Adipocyte (in vitro differentiated cells): ENCODE measurements around the gene TRPC1.
"Not testable (repeated sequence)": the region's sequence is repeated elsewhere in the genome, so short reads cannot be mapped to it uniquely, and the experiment has no call there.

Experiments used
- DNase-seq: peaks from one replicate; pipeline ENCODE4 v3.0.0-alpha.2; 2015; ENCODE audit warnings: low read depth
- H3K27me3 ChIP-seq: replicated peaks from 2 replicates; pipeline ENCODE4 v1.7.0; 2013; ENCODE audit warnings: mild to moderate bottlenecking, low read length, moderate library complexity; ENCODE audit not compliant: control insufficient read depth, insufficient read depth
- H3K36me3 ChIP-seq: 2 replicates; pipeline ENCODE4 v1.7.0; 2013; ENCODE audit warnings: low read length, mild to moderate bottlenecking, moderate library complexity; ENCODE audit not compliant: control insufficient read depth, insufficient read depth, severe bottlenecking
- H3K4me1 ChIP-seq: 2 replicates; pipeline ENCODE4 v1.7.0; 2013; ENCODE audit warnings: mild to moderate bottlenecking, low read length, moderate library complexity; ENCODE audit not compliant: control insufficient read depth, insufficient read depth
- H3K4me3 ChIP-seq: 2 replicates; pipeline ENCODE4 v1.7.0; 2013; ENCODE audit warnings: mild to moderate bottlenecking, low read length, moderate library complexity
- H3K9ac ChIP-seq: 2 replicates; pipeline ENCODE4 v1.7.0; 2013; ENCODE audit warnings: mild to moderate bottlenecking, low read length, moderate library complexity
- H3K9me3 ChIP-seq: 2 replicates; pipeline ENCODE4 v1.7.0; 2013; ENCODE audit warnings: mild to moderate bottlenecking, low read length, moderate library complexity; ENCODE audit not compliant: control insufficient read depth

Gene TRPC1

GRCh38 chr3:142716102-142716501, 7.7 kb upstream of the TRPC1 start:
- no peaks in the 10 kb centered on the region for H3K27me3 ChIP-seq
- no peak for DNase-seq

DNA sequence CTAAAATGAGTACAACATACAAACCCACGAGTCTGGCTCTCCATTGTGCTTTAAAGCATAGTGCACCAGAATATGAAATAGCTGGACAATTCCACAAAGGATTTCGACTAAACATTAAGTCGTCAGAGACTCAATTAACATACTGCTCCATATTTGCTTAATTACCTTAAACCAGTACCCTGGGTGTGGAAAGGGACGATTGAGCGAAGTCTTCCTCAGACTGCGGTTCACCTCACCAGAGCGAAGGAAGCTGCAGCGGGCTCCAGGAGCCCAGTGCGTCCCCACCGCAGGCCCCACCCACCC, 218 bp upstream of the TRPC1 start:
- H3K9ac ChIP-seq, result peak overlapping the region; percentile 72
- H3K9me3 ChIP-seq, result no peaks in the 10 kb centered on the region
- H3K27me3 ChIP-seq, result no peaks in the 10 kb centered on the region
- peak overlapping the region; percentile 86 for H3K4me3 ChIP-seq
- no peaks in the 10 kb centered on the region for H3K36me3 ChIP-seq
- no peak for DNase-seq
- H3K4me1 ChIP-seq, result peaks cover 7% of the 10 kb centered on the region

More at GRCh38 chr3:142716102-142716501, 7.7 kb upstream of the TRPC1 start:
- no peaks in the 10 kb centered on the region for H3K36me3 ChIP-seq
- no peaks in the 10 kb centered on the region for H3K4me1 ChIP-seq
- H3K9me3 ChIP-seq, result no peaks in the 10 kb centered on the region
- H3K9ac ChIP-seq, result no peak overlapping the region
- H3K4me3 ChIP-seq, result no peak overlapping the region

GRCh38 chr3:142724682-142725356, 985 bp downstream of the TRPC1 start:
- Histone ChIP-seq H3K4me1 (peaks cover 7% of the 10 kb centered on the region), H3K9ac (peak overlapping the region; percentile 89), H3K9me3 (no peaks in the 10 kb centered on the region), H3K36me3 (no peaks in the 10 kb centered on the region), H3K4me3 (peak overlapping the region; percentile 86), H3K27me3 (no peaks in the 10 kb centered on the region)
- peak; percentile 69 for DNase-seq

- Histone ChIP-seq H3K9me3 (no peaks in the 10 kb centered on the region), H3K9ac (peak overlapping the region; percentile 89), H3K36me3 (no peaks in the 10 kb centered on the region), H3K4me1 (peaks cover 7% of the 10 kb centered on the region), H3K27me3 (no peaks in the 10 kb centered on the region), H3K4me3 (peak overlapping the region; percentile 86)
- DNase-seq, result peak; percentile 7
Observed at GRCh38 chr3:142725357-142725739, 1.5 kb downstream of the TRPC1 start.

DNA sequence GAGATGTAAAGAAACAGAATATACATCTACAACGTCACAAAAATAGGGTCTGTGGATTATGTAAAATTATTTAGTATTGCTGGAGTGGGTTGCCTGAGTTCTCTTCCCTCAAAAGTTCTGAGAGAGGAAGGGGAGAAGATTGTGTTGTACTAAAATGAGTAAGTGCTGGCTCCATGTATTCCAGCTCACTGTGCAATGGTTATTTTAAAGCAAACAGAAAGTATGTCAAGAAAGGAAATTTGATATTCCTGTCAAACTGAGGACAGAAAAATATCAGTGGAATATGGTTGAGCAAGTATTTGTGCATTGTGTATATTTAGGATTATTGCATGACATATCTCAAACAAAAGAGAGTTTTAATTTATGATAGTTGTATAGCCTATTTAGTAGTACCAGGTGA, 2.2 kb downstream of the TRPC1 start:
- no peaks in the 10 kb centered on the region for H3K36me3 ChIP-seq
- no peak overlapping the region for H3K4me3 ChIP-seq
- H3K4me1 ChIP-seq, result peaks cover 7% of the 10 kb centered on the region

GRCh38 chr3:142732066-142732465, 8.2 kb downstream of the TRPC1 start:
- peaks cover 3% of the 10 kb centered on the region for H3K4me1 ChIP-seq
- no peaks in the 10 kb centered on the region for H3K9me3 ChIP-seq
- no peak for DNase-seq
- no peak overlapping the region for H3K9ac ChIP-seq
- H3K36me3 ChIP-seq, result no peaks in the 10 kb centered on the region
- H3K4me3 ChIP-seq, result no peak overlapping the region
- H3K27me3 ChIP-seq, result no peaks in the 10 kb centered on the region

More for the DNA sequence above, 2.2 kb downstream of the TRPC1 start:
- Histone ChIP-seq H3K27me3 (no peaks in the 10 kb centered on the region), H3K9me3 (no peaks in the 10 kb centered on the region), H3K9ac (no peak overlapping the region)
- peak; percentile 54 for DNase-seq

DNA sequence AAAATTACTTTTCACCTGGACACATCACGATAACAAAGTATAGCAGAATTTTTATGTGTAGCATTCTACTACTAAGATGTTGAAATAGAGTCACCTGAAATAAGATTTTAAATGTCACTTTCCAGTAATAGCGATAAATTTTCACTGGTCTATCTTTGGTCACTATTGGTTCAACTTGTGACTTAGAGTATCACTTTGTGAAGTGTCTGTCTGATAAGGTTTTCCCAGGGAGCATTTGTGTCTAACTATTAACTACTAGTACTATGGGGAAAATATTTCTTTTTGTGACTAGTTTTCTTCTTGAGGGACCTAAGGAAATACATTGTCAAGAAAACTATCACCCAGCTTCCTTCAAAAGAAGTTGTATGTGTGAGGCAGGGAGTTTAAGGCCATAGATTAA, 11.0 kb downstream of the TRPC1 start:
- Histone ChIP-seq H3K27me3 (no peaks in the 10 kb centered on the region), H3K4me1 (peaks cover 7% of the 10 kb centered on the region)

GRCh38 chr3:142735462-142735861, 11.6 kb downstream of the TRPC1 start:
- Histone ChIP-seq H3K36me3 (no peaks in the 10 kb centered on the region), H3K4me1 (peaks cover 7% of the 10 kb centered on the region), H3K9me3 (no peaks in the 10 kb centered on the region), H3K4me3 (no peak overlapping the region), H3K27me3 (no peaks in the 10 kb centered on the region), H3K9ac (no peak overlapping the region)
- no peak for DNase-seq

More for the DNA sequence above, 11.0 kb downstream of the TRPC1 start:
- no peaks in the 10 kb centered on the region for H3K36me3 ChIP-seq
- no peaks in the 10 kb centered on the region for H3K9me3 ChIP-seq
- no peak for DNase-seq
- H3K9ac ChIP-seq, result no peak overlapping the region
- no peak overlapping the region for H3K4me3 ChIP-seq

GRCh38 chr3:142738396-142738795, 14.6 kb downstream of the TRPC1 start:
- Histone ChIP-seq H3K36me3 (no peaks in the 10 kb centered on the region), H3K4me3 (no peak overlapping the region), H3K27me3 (no peaks in the 10 kb centered on the region), H3K9me3 (no peaks in the 10 kb centered on the region), H3K9ac (no peak overlapping the region), H3K4me1 (peaks cover 7% of the 10 kb centered on the region)
- DNase-seq, result no peak

DNA sequence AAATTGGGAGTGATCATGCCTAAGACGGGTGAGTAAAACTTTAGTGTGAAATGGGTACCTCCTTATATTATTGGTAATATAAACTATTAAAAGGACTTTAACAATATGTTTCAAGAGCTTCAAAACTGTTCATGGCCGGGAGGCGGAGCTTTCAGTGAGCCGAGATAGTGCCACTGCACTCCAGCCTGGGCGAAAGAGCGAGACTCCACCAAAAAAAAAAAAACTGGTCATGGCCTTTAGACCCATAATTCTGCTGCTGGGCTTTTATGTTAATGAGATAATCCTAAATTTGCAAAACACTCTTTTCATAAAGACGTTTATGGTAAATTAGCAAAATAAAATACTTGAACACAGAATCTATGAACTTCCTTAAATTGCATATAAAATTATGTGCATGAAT, 22.8 kb downstream of the TRPC1 start:
- no peak overlapping the region for H3K9ac ChIP-seq
- no peak overlapping the region for H3K4me3 ChIP-seq
- no peaks in the 10 kb centered on the region for H3K27me3 ChIP-seq
- peaks cover 11% of the 10 kb centered on the region for H3K36me3 ChIP-seq
- H3K4me1 ChIP-seq, result peaks cover 6% of the 10 kb centered on the region
- no peak for DNase-seq
- H3K9me3 ChIP-seq, result no peaks in the 10 kb centered on the region

DNA sequence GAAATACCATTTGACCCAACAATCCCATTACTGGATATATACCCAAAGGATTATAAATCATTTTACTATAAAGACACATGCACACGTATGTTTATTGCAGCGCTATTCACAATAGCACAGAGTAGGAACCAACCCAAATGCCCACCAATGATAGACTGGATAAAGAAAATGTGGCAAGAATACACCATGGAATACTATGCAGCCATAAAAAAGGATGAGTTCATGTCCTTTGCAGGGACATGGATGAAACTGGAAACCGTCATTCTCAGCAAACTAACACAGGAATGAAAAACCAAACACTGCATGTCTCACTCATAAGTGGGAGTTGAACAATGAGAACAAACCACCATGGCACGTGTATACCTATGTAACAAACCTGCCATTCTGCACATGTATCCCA, 26.7 kb downstream of the TRPC1 start:
- not testable (repeated sequence) for H3K4me1 ChIP-seq, H3K9ac ChIP-seq, H3K4me3 ChIP-seq, DNase-seq, H3K9me3 ChIP-seq, H3K27me3 ChIP-seq
- H3K36me3 ChIP-seq, result peaks cover 11% of the 10 kb centered on the region

DNA sequence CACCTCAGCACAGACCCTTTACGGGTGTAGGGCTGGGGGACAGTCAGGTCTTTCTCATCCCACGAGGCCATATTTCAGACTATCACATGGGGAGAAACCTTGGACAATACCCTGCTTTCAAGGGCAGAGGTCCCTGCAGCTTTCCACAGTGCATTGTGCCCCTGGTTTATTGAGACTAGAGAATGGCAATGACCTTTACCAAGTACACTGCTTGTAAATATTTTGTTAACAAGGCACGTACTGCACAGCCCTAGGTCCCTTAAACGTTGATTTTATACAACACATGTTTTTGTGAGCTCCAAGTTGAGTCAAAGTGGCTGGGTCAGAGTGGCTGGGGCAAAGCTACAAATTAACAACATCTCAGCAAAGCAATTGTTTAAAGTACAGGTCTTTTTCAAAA, 28.8 kb downstream of the TRPC1 start:
- H3K27me3 ChIP-seq, H3K4me3 ChIP-seq, H3K4me1 ChIP-seq, DNase-seq, H3K9me3 ChIP-seq, H3K9ac ChIP-seq: not testable (repeated sequence)
- H3K36me3 ChIP-seq, result peaks cover 11% of the 10 kb centered on the region
